Measurements from ENCODE around the gene ZNF22. TPM values are rescaled to one million over a fixed set of nuclear protein-coding genes. Genes with fewer than 3 reads are reported as not detected.
A peak's percentile ranks its signal among the peaks of the same experiment; 100 is the strongest.

ZNF22 gene
- total RNA-seq, 1 donor from 2014 or later = 17.8 TPM

DNA sequence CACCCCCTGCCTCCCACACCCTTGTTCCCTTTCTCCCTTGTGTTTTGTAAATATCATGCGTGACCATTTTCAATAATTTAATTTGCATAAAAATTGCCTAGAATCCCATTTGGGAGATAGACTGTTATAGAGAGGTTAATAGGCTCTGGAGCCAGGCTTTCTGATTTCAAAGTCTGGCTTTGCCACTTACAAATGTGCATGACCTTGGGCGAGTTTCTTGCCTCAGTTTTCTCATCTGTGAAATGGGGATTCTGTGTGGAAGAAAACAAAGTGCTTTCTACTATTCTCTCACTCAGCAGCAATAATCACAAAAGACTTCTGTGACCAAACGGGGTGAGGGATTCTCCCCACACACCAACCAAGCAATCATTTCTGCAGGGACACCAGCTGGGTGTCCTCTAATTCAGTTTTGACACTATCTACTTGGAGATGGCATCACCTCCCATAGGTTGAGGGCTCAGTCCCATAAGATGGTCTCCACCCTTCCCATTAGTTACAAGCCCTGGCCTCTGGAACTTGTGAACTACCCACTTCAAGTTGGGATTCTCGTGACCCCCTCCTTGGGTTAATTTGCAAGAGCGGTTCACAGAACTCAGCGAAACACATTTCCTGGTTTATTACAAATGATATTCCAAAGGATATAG, 3.5 kb upstream of the ZNF22 start:
- no peak overlapping the region for H3K4me3 ChIP-seq (ENCODE audit: low read depth, low read length)
- no peak for TF ChIP-seq CTCF (conservative IDR thresholded peaks at IDR 0.05; ENCODE audit: low read depth, low read length)
- DNase-seq (ENCODE audit: low read depth) = no peak

- no peak overlapping the region for H3K4me3 ChIP-seq (ENCODE audit: low read depth, low read length)
- no peak for DNase-seq (ENCODE audit: low read depth)
- TF ChIP-seq CTCF (conservative IDR thresholded peaks at IDR 0.05; ENCODE audit: low read depth, low read length) = no peak
Observed at GRCh38 chr10:44998146-44998631, 2.5 kb upstream of the ZNF22 start.

- H3K4me3 ChIP-seq (ENCODE audit: low read depth, low read length) = peak overlapping the region; percentile 54
- no peak for TF ChIP-seq CTCF (conservative IDR thresholded peaks at IDR 0.05; ENCODE audit: low read depth, low read length)
- DNase-seq (ENCODE audit: low read depth) = no peak
Observed at GRCh38 chr10:45000138-45000751, 478 bp upstream of the ZNF22 start.

DNA sequence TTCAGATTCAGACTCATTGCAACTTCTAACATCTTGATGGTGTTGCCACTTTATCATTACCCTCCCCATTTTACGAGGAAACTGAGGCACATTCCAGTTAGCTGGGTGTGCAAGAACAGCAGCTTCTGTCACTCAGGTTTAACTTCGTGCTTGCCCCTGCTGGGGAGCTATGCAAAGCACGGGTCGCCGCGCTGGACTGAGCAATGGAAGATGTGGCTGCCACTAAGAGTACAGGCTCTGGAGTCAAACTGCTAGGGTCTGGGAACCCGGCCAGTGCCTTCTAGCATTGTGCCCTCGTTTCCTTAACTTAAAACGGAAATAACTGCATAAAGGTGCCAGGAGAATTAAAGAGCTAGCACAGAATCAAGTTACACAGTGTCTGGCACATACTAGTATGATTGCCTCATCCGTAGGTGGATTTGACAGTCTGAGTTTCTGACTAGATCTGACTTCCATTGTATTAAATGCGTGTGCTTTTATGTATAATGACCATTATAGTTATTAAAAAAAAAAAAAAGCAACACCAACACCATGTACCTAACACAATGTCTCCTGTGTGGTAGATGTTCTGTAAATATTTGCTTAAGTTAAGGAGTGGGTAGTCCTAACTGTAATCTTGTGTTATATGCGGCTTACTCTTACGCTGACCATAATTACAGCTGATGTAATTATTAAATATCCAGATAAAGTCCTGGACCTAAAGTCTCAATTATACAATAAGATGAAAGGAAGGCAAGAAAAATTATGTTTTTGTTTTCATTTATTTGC, 842 bp downstream of the ZNF22 start:
- peak; percentile 27 for TF ChIP-seq CTCF (conservative IDR thresholded peaks at IDR 0.05; ENCODE audit: low read depth, low read length)
- peak overlapping the region; percentile 54 for H3K4me3 ChIP-seq (ENCODE audit: low read depth, low read length)
- DNase-seq (ENCODE audit: low read depth) = peak; percentile 69

DNA sequence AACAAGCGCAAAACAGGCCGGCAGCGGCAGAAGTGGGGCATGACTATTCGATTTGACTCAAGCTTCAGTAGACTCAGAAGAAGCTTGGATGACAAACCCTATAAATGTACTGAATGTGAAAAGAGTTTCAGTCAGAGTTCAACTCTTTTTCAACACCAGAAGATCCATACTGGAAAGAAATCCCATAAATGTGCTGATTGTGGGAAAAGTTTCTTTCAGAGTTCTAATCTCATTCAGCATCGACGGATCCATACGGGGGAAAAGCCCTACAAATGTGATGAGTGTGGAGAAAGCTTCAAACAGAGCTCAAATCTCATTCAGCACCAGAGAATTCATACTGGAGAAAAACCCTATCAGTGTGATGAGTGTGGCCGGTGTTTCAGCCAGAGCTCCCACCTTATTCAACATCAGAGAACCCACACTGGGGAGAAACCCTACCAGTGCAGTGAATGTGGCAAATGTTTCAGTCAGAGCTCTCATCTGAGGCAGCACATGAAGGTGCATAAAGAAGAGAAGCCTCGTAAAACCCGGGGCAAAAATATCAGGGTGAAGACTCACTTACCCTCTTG, 2.8 kb downstream of the ZNF22 start:
- no peak overlapping the region for H3K4me3 ChIP-seq (ENCODE audit: low read depth, low read length)
- TF ChIP-seq CTCF (conservative IDR thresholded peaks at IDR 0.05; ENCODE audit: low read depth, low read length) = no peak
- no peak for DNase-seq (ENCODE audit: low read depth)

GRCh38 chr10:45004661-45005060, 3.9 kb downstream of the ZNF22 start:
- no peak for TF ChIP-seq CTCF (conservative IDR thresholded peaks at IDR 0.05; ENCODE audit: low read depth, low read length)
- DNase-seq (ENCODE audit: low read depth) = no peak

More at GRCh38 chr10:45004661-45005060, 3.9 kb downstream of the ZNF22 start:
- no peak overlapping the region for H3K4me3 ChIP-seq (ENCODE audit: low read depth, low read length)
